ENCODE measurements around the gene SRGAP1.
"Not testable (repeated sequence)": the region's sequence is repeated elsewhere in the genome, so short reads cannot be mapped to it uniquely, and the experiment has no call there.

Gene SRGAP1

DNA sequence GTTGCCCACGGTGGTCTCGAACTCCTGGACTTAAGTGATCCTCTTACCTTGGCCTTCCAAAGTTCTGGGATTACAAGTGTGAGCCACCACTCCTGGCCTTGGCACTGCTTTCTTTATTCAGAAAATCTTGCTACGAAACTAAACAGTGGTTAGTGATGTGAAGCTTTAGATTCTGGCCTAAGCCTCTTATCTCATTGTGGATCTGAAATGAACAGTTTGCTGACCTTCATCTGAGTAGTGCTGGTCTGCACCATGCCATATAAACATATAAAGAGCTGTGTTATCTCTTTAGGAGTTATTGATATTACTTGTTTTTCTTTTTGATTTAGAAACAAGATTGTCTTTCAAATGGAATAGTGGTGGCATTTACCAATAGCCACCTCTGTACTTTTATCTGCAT lies 22.6 kb downstream of the SRGAP1 start:
- H3K27ac ChIP-seq: peak overlapping the region; percentile 27; the same call in 1 of the 2 replicates
- TF ChIP-seq, protein P1, sequence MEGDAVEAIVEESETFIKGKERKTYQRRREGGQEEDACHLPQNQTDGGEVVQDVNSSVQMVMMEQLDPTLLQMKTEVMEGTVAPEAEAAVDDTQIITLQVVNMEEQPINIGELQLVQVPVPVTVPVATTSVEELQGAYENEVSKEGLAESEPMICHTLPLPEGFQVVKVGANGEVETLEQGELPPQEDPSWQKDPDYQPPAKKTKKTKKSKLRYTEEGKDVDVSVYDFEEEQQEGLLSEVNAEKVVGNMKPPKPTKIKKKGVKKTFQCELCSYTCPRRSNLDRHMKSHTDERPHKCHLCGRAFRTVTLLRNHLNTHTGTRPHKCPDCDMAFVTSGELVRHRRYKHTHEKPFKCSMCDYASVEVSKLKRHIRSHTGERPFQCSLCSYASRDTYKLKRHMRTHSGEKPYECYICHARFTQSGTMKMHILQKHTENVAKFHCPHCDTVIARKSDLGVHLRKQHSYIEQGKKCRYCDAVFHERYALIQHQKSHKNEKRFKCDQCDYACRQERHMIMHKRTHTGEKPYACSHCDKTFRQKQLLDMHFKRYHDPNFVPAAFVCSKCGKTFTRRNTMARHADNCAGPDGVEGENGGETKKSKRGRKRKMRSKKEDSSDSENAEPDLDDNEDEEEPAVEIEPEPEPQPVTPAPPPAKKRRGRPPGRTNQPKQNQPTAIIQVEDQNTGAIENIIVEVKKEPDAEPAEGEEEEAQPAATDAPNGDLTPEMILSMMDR (conservative IDR thresholded peaks at IDR 0.05): no peak

GRCh38 chr12:63869656-63870055 lies 25.2 kb downstream of the SRGAP1 start:
- H3K27ac ChIP-seq: no peak overlapping the region
- TF ChIP-seq, protein P1 (conservative IDR thresholded peaks at IDR 0.05): no peak

DNA sequence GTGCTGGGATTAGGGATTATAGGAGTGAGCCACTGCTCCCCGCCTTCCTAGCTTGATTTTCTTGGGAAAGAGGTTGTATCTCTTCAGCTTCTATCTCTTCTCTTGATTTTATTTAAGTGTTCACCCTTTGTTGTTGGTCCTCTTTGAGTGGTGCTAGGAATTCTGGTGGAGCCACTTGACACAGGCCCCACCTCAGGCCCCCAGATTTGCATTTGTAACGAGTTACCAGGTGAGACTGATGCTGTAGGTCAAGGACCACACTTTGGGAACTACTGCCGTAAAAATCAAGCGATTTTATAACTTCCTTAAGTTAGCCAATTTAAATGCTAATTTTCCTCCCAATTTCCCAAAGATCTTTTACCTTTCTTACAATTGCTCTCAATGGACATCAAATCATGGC lies 26.3 kb downstream of the SRGAP1 start:
- H3K27ac ChIP-seq: no peak overlapping the region
- TF ChIP-seq, protein P1 (conservative IDR thresholded peaks at IDR 0.05): no peak

- no peak overlapping the region for H3K27ac ChIP-seq
- TF ChIP-seq, protein P1 (conservative IDR thresholded peaks at IDR 0.05): no peak
Observed at GRCh38 chr12:63874897-63875480, 30.5 kb downstream of the SRGAP1 start.

GRCh38 chr12:63875703-63876102 lies 31.2 kb downstream of the SRGAP1 start:
- TF ChIP-seq, protein P1 (conservative IDR thresholded peaks at IDR 0.05): no peak
- no peak overlapping the region for H3K27ac ChIP-seq

DNA sequence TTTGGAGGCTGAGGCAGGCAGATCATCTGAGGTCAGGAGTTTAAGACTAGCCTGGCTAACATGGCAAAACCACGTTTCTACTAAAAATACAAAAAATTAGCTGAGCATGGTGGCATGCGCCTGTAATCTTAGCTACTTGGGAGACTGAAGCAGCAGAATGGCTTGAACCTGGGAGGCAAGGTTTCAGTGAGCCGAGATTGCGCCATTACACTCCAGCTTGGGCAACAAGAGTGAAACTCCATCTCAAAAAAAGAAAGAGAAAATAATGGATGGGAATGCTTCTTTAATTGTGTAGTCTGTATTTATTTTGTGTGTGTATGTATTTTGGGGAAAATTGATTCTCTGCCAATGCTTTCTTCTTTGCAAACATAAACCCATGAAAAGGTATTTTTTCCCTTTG lies 32.5 kb downstream of the SRGAP1 start:
- H3K27ac ChIP-seq: no peak overlapping the region

GRCh38 chr12:63877693-63878092 lies 33.2 kb downstream of the SRGAP1 start:
- no peak overlapping the region for H3K27ac ChIP-seq
- TF ChIP-seq, protein P1 (conservative IDR thresholded peaks at IDR 0.05): no peak

More for the DNA sequence above, 32.5 kb downstream of the SRGAP1 start:
- TF ChIP-seq, protein P1 (conservative IDR thresholded peaks at IDR 0.05): no peak

GRCh38 chr12:63880235-63880634 lies 35.7 kb downstream of the SRGAP1 start:
- not testable (repeated sequence) for H3K27ac ChIP-seq

Measured in VCaP (cell line).